DND-41 (cell line): ENCODE measurements around the gene SMURF1.

Experiments used
- ATAC-seq: fragments of 200-7000 bp; cut with Tn5 transposase; 3 replicates; pipeline ENCODE4 v1.9.1; 2021; ENCODE audit warnings: low read depth; ENCODE audit not compliant: insufficient read depth
- DNase-seq: peaks from one replicate; pipeline ENCODE4 v3.0.0-alpha.2; 2020
- H2AFZ ChIP-seq: 2 replicates; pipeline ENCODE4 v1.6.0; 2012; ENCODE audit warnings: low read depth, low read length
- H3K27ac ChIP-seq: 2 replicates; pipeline ENCODE4 v1.5.1; 2012; ENCODE audit warnings: low read length, inconsistent platforms
- H3K27me3 ChIP-seq: fragments of 200-600 bp; sonication (generic); 2 replicates; pipeline ENCODE4 v1.6.0; 2012; ENCODE audit warnings: low read length, mild to moderate bottlenecking, inconsistent platforms; ENCODE audit not compliant: insufficient read depth, poor library complexity
- H3K36me3 ChIP-seq: 2 replicates; pipeline ENCODE4 v1.5.1; 2012; ENCODE audit warnings: low read length, inconsistent platforms; ENCODE audit not compliant: insufficient read depth
- H3K4me1 ChIP-seq: 2 replicates; pipeline ENCODE4 v1.5.1; 2012; ENCODE audit warnings: mild to moderate bottlenecking, low read length; ENCODE audit not compliant: insufficient read depth
- H3K4me2 ChIP-seq: 2 replicates; pipeline ENCODE4 v1.6.0; 2012; ENCODE audit warnings: mild to moderate bottlenecking, moderate library complexity, low read length, inconsistent platforms; ENCODE audit not compliant: insufficient read depth
- H3K4me3 ChIP-seq, 2 experiments: fragments of 200-600 bp in 1 of 2; shearing (Covaris generic) in 1 of 2; 2 replicates each; pipeline ENCODE4 v1.5.1; 2012 to 2016; ENCODE audit warnings: inconsistent platforms in 2 of 2, low read length in 2 of 2, mild to moderate bottlenecking in 2 of 2, low read depth in 1 of 2, moderate library complexity in 1 of 2
- H3K79me2 ChIP-seq: 2 replicates; pipeline ENCODE4 v1.6.0; 2012; ENCODE audit warnings: low read length, inconsistent platforms; ENCODE audit not compliant: insufficient read depth
- H3K9ac ChIP-seq: 2 replicates; pipeline ENCODE4 v1.6.0; 2012; ENCODE audit warnings: low read depth, mild to moderate bottlenecking, inconsistent platforms, low read length, moderate library complexity
- H3K9me3 ChIP-seq: 2 replicates; pipeline ENCODE4 v1.5.1; 2012; ENCODE audit warnings: low read length, moderate library complexity, mild to moderate bottlenecking, inconsistent platforms; ENCODE audit not compliant: insufficient read depth, severe bottlenecking
- H4K20me1 ChIP-seq: 2 replicates; pipeline ENCODE4 v1.6.0; 2012; ENCODE audit warnings: low read length; ENCODE audit not compliant: insufficient read depth
- EZH2 ChIP-seq: IDR thresholded peaks from 3 replicates; pipeline ENCODE4 v1.6.1; 2012; ENCODE audit warnings: borderline replicate concordance, low read depth, mild to moderate bottlenecking, moderate library complexity, low read length, inconsistent platforms; ENCODE audit not compliant: severe bottlenecking
- TF ChIP-seq, protein P1 (sequence below): IDR thresholded peaks from 2 replicates; pipeline ENCODE4 v1.5.1; 2012; ENCODE audit warnings: borderline replicate concordance, low read length, moderate library complexity, mild to moderate bottlenecking; ENCODE audit not compliant: poor library complexity, severe bottlenecking; ENCODE audit errors: extremely low read depth

Gene SMURF1

DNA sequence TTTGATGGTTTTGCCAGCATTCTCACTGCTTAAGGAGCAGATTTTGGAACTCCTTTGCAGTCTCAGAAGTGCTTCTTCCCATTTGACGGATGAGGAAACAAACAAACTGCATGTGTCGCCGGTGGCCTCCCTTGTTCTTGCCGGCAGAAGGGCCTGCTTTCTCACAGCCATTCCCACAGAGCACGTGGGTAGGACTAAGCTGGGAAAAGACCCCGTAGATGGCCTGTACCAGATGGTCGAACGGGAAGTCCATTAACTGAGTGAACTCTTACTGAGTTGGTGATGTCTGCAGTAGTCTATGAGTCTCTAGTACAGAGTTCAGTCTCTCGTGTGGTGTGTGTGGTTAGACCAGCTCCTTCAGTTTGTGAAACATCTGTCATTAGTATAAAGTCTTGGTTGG, 133.6 kb downstream of the SMURF1 start:
- H3K27ac ChIP-seq = no peak overlapping the region
- no peaks in the 10 kb centered on the region for H3K4me1 ChIP-seq
- H3K79me2 ChIP-seq = no peaks in the 10 kb centered on the region
- H3K9me3 ChIP-seq = no peaks in the 10 kb centered on the region
- no peak for ATAC-seq
- H3K27me3 ChIP-seq = no peaks in the 10 kb centered on the region
- TF ChIP-seq, protein P1, sequence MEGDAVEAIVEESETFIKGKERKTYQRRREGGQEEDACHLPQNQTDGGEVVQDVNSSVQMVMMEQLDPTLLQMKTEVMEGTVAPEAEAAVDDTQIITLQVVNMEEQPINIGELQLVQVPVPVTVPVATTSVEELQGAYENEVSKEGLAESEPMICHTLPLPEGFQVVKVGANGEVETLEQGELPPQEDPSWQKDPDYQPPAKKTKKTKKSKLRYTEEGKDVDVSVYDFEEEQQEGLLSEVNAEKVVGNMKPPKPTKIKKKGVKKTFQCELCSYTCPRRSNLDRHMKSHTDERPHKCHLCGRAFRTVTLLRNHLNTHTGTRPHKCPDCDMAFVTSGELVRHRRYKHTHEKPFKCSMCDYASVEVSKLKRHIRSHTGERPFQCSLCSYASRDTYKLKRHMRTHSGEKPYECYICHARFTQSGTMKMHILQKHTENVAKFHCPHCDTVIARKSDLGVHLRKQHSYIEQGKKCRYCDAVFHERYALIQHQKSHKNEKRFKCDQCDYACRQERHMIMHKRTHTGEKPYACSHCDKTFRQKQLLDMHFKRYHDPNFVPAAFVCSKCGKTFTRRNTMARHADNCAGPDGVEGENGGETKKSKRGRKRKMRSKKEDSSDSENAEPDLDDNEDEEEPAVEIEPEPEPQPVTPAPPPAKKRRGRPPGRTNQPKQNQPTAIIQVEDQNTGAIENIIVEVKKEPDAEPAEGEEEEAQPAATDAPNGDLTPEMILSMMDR = no peak
- TF ChIP-seq EZH2 = no peak
- no peak for DNase-seq
- H3K4me3 ChIP-seq = no peak overlapping the region
- H2AFZ ChIP-seq = no peak overlapping the region
- no peak overlapping the region for H3K4me2 ChIP-seq
- peaks cover 5% of the 10 kb centered on the region; the same call in 1 of the 2 replicates for H4K20me1 ChIP-seq
- peaks cover 90% of the 10 kb centered on the region for H3K36me3 ChIP-seq
- H3K9ac ChIP-seq = no peak overlapping the region

DNA sequence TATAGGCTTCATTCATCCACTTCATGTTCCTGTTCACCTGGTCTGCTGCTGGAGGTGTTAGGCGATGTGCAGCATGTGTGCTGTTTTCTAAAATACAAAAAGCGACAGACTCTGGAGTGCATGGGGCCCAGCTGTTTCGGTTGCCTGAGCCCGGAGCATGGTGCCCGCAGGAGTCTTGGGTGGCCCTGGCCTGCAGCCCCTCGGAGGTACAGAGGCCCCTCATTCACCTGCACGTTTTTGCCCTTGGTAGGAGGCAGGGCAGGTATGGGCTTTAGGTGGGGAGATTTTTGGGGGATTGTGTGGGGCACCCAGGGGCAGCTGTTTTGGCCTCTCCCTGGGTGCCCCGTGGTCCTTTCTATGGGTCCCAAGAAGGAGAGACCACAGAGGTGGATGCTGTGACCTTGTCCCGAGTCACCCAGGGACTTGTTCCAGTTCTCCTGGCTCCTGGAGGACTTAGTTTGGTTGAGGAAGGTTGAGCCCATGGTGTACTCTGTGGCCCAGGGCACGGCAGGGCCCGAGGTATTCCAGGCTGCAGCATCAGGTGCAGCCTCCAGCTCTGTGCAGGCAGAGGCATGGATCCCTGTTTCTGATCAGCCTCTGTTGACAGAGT, 134.9 kb downstream of the SMURF1 start:
- Histone ChIP-seq H2AFZ (no peak overlapping the region), H3K9me3 (no peaks in the 10 kb centered on the region), H4K20me1 (no peaks in the 10 kb centered on the region), H3K9ac (no peak overlapping the region), H3K27ac (no peak overlapping the region), H3K4me2 (no peak overlapping the region), H3K36me3 (peaks cover 90% of the 10 kb centered on the region), H3K4me1 (no peaks in the 10 kb centered on the region), H3K79me2 (no peaks in the 10 kb centered on the region), H3K4me3 (no peak overlapping the region), H3K27me3 (no peaks in the 10 kb centered on the region)
- no peak for ATAC-seq
- no peak for TF ChIP-seq EZH2
- TF ChIP-seq, protein P1 = no peak
- no peak for DNase-seq

DNA sequence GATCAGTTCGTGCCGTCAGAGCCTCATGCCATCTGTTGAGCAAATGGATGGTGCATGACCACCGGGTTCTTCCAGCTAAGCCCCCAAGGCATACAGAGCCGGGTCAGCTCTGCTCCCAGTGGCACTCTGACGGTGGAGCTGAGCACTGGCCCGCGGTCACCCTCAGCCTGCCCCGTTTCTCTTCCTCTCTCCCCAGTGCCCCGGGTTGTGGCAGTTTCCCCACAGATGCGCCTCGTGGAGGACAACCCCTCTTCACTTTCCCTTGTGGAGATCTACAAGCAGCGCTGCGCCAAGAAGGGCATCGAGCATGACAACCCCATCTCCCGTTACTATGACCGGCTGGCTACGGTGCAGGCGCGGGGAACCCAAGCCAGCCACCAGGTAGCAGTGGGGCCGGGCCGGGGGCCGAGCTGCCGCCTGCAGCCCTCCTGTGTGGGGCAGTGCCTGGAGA, 135.7 kb downstream of the SMURF1 start:
- Histone ChIP-seq H4K20me1 (0 out of 2 replicates have a peak, but pooled peaks cover 2% of the 10 kb centered on the region), H3K36me3 (peaks cover 90% of the 10 kb centered on the region), H3K4me2 (no peak overlapping the region)

More for the DNA sequence above, 135.7 kb downstream of the SMURF1 start:
- no peak overlapping the region for H3K4me3 ChIP-seq
- no peaks in the 10 kb centered on the region for H3K27me3 ChIP-seq
- no peak for DNase-seq
- H2AFZ ChIP-seq = no peak overlapping the region
- H3K4me1 ChIP-seq = no peaks in the 10 kb centered on the region
- no peaks in the 10 kb centered on the region for H3K79me2 ChIP-seq
- no peak for ATAC-seq
- H3K9me3 ChIP-seq = no peaks in the 10 kb centered on the region
- no peak overlapping the region for H3K9ac ChIP-seq
- H3K27ac ChIP-seq = no peak overlapping the region
- TF ChIP-seq, protein P1 = no peak
- TF ChIP-seq EZH2 = no peak
